Measurements from ENCODE around the gene ADIPOR2. TPM values are rescaled to one million over a fixed set of nuclear protein-coding genes. Genes with fewer than 3 reads are reported as not detected.

The ADIPOR2 gene
- total and polyA plus RNA-seq, 4 donors = 26.6 to 68.3 (median 41.7) TPM

- Histone ChIP-seq H3K9me3 (ENCODE audit: control insufficient read depth in 4 of 4, low read length in 3 of 4) (no peaks in the 10 kb centered on the region), H3K4me1 (ENCODE audit: control insufficient read depth in 4 of 4, insufficient read depth in 4 of 4, low read length in 3 of 4) (peaks cover 3 to 16% (median 11%) of the 10 kb centered on the region in 4 donors), H3K9ac (ENCODE audit: low read depth in 1 of 2, low read length in 2 of 2) (peak overlapping the region; percentile 53 to 83), H3K27ac (ENCODE audit: low read depth in 1 of 2, low read length in 2 of 2) (peak overlapping the region; percentile 79 to 86), H3K27me3 (ENCODE audit: control insufficient read depth in 4 of 4, insufficient read depth in 4 of 4, low read length in 3 of 4) (no peaks in the 10 kb centered on the region), H3K36me3 (ENCODE audit: control insufficient read depth in 4 of 4, insufficient read depth in 3 of 4, low read depth in 1 of 4, low read length in 3 of 4) (no peaks in the 10 kb centered on the region), H3K4me3 (ENCODE audit: low read depth in 1 of 3, low read length in 3 of 3) (peak overlapping the region; percentile 60 to 85 (median 85))
- 29% methylated on average over 71 of the region's 71 CpGs for WGBS
- peak; percentile 73 for DNase-seq (ENCODE audit: low spot score)
- TF ChIP-seq CTCF (IDR thresholded peaks at IDR 0.05; ENCODE audit: low read depth, low read length, missing input control) (no peak), GABPA (IDR thresholded peaks at IDR 0.05 in 1 of 2, conservative IDR thresholded peaks at IDR 0.05 in 1 of 2) (peak in 1 of 2 donors; percentile 30), RAD21 (IDR thresholded peaks at IDR 0.05) (peak in 1 of 2 donors; percentile 15)
These were observed 106.4 kb downstream of the ADIPOR2 start for GRCh38 chr12:1797011-1797901.

GRCh38 chr12:1797991-1798640 lies 107.2 kb downstream of the ADIPOR2 start:
- H3K36me3 ChIP-seq (ENCODE audit: control insufficient read depth in 4 of 4, insufficient read depth in 3 of 4, low read depth in 1 of 4, low read length in 3 of 4) = no peaks in the 10 kb centered on the region
- no peak overlapping the region for H3K4me3 ChIP-seq (ENCODE audit: low read depth in 1 of 3, low read length in 3 of 3)
- H3K9me3 ChIP-seq (ENCODE audit: control insufficient read depth in 4 of 4, low read length in 3 of 4) = no peaks in the 10 kb centered on the region
- H3K4me1 ChIP-seq (ENCODE audit: control insufficient read depth in 4 of 4, insufficient read depth in 4 of 4, low read length in 3 of 4) = peaks cover 3 to 16% (median 11%) of the 10 kb centered on the region in 4 donors
- WGBS = 91% methylated on average over 22 of the region's 22 CpGs
- H3K9ac ChIP-seq (ENCODE audit: low read depth in 1 of 2, low read length in 2 of 2) = no peak overlapping the region
- no peak overlapping the region for H3K27ac ChIP-seq (ENCODE audit: low read depth in 1 of 2, low read length in 2 of 2)
- DNase-seq (ENCODE audit: low spot score) = no peak
- TF ChIP-seq MAX (IDR thresholded peaks at IDR 0.05) = no peak
- TF ChIP-seq REST (IDR thresholded peaks at IDR 0.05) = no peak
- TF ChIP-seq FOXA1 (IDR thresholded peaks at IDR 0.05) = no peak
- TF ChIP-seq ATF3 (IDR thresholded peaks at IDR 0.05) = no peak
- TF ChIP-seq YY1 (IDR thresholded peaks at IDR 0.05) = no peak
- TF ChIP-seq NR2F2 (IDR thresholded peaks at IDR 0.05) = no peak
- no peak for TF ChIP-seq CTCF (IDR thresholded peaks at IDR 0.05; ENCODE audit: low read depth, low read length, missing input control)
- no peaks in the 10 kb centered on the region for H3K27me3 ChIP-seq (ENCODE audit: control insufficient read depth in 4 of 4, insufficient read depth in 4 of 4, low read length in 3 of 4)
